ENCODE measurements around the gene EFCAB3.
"Not testable (repeated sequence)": the region's sequence is repeated elsewhere in the genome, so short reads cannot be mapped to it uniquely, and the experiment has no call there.

GRCh38 chr17:62465271-62465670 lies 84.9 kb downstream of the EFCAB3 start:
- TF ChIP-seq, protein P1, sequence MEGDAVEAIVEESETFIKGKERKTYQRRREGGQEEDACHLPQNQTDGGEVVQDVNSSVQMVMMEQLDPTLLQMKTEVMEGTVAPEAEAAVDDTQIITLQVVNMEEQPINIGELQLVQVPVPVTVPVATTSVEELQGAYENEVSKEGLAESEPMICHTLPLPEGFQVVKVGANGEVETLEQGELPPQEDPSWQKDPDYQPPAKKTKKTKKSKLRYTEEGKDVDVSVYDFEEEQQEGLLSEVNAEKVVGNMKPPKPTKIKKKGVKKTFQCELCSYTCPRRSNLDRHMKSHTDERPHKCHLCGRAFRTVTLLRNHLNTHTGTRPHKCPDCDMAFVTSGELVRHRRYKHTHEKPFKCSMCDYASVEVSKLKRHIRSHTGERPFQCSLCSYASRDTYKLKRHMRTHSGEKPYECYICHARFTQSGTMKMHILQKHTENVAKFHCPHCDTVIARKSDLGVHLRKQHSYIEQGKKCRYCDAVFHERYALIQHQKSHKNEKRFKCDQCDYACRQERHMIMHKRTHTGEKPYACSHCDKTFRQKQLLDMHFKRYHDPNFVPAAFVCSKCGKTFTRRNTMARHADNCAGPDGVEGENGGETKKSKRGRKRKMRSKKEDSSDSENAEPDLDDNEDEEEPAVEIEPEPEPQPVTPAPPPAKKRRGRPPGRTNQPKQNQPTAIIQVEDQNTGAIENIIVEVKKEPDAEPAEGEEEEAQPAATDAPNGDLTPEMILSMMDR (IDR thresholded peaks at IDR 0.05; ENCODE audit: low read depth, low read length), result not testable (repeated sequence)
- TF ChIP-seq POLR2A (IDR thresholded peaks at IDR 0.05; ENCODE audit: extremely low read depth, insufficient read length), result not testable (repeated sequence)

All from NB4 (cell line).